Measurements from ENCODE around the gene TAS2R60. TPM values are rescaled to one million over a fixed set of nuclear protein-coding genes. Genes with fewer than 3 reads are reported as not detected.

The TAS2R60 gene
- polyA plus RNA-seq, 1 donor from 2014 or later = not detected

DNA sequence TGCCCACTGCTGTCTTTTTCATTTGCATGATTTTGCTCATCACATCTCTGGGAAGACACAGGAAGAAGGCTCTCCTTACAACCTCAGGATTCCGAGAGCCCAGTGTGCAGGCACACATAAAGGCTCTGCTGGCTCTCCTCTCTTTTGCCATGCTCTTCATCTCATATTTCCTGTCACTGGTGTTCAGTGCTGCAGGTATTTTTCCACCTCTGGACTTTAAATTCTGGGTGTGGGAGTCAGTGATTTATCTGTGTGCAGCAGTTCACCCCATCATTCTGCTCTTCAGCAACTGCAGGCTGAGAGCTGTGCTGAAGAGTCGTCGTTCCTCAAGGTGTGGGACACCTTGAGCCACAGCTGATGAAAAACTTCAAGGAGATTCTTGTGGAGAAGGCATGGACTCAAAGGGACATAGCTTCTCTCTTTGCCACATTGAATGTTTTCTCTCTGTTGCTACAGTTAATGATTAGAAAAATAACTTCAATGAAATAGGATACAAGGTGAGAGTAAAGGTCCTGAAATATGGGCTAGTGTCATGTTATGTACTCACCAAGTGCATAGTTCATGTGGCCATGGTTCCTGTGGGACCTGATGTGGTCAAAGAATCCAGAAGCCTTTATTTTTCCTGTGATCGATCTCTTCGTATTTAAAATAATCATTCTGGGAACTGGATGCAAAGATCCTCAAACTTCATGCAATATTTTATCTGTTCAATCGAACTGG lies 970 bp downstream of the TAS2R60 start:
- Histone ChIP-seq H2AFZ (ENCODE audit: low read depth, low read length) (no peak overlapping the region), H3K4me3 (ENCODE audit: low read length) (no peak overlapping the region), H3K27ac (ENCODE audit: low read length) (no peak overlapping the region), H3K79me2 (replicated peaks; ENCODE audit: insufficient read depth, low read length) (no peaks in the 10 kb centered on the region), H3K9me2 (ENCODE audit: insufficient read depth, low read length) (no peaks in the 10 kb centered on the region), H3K27me3 (ENCODE audit: insufficient read depth, low read depth, low read length) (no peaks in the 10 kb centered on the region), H3K4me2 (ENCODE audit: low read length) (no peak overlapping the region), H3K9me3 (ENCODE audit: low read length) (no peaks in the 10 kb centered on the region), H3F3A (ENCODE audit: insufficient read depth, low read length, poor library complexity, severe bottlenecking) (no peaks in the 10 kb centered on the region), H3K9ac (ENCODE audit: low read length) (no peak overlapping the region), H3K36me3 (ENCODE audit: insufficient read depth, low read length) (no peaks in the 10 kb centered on the region), H4K20me1 (ENCODE audit: insufficient read depth) (no peaks in the 10 kb centered on the region)
- TF ChIP-seq MXI1 (conservative IDR thresholded peaks at IDR 0.05; ENCODE audit: poor library complexity, severe bottlenecking) = no peak
- no peak for TF ChIP-seq EP300 (conservative IDR thresholded peaks at IDR 0.05; ENCODE audit: poor library complexity, severe bottlenecking)
- no peak for TF ChIP-seq EZH2 (IDR thresholded peaks at IDR 0.05; ENCODE audit: borderline replicate concordance, insufficient read depth, low read length, poor library complexity, severe bottlenecking)
- TF ChIP-seq TAF1 (IDR thresholded peaks at IDR 0.05; ENCODE audit: low read depth) = no peak

DNA sequence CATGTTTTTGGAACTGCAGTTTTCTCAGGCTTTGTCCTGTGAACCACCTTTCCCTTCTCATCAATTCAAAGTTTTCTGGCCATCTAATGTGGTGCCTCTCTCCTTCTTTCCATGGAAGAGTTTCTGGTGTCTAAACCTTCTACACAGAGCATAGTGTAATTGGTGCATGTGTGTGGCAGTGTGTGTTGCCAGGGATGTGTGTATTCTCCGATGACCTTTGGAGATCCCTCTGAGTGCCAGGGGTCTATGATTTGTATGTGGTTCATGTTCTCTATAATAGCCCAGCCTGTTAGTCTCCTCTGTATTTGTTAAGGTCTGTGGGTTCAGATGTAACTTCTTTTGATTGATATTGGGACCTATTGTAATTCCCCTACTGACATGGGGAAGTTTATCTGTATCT lies 1.5 kb downstream of the TAS2R60 start:
- Histone ChIP-seq H3K4me2 (ENCODE audit: low read length) (no peak overlapping the region), H3K27ac (ENCODE audit: low read length) (no peak overlapping the region), H3K9me2 (ENCODE audit: insufficient read depth, low read length) (no peaks in the 10 kb centered on the region), H2AFZ (ENCODE audit: low read depth, low read length) (no peak overlapping the region), H3F3A (ENCODE audit: insufficient read depth, low read length, poor library complexity, severe bottlenecking) (no peaks in the 10 kb centered on the region), H3K36me3 (ENCODE audit: insufficient read depth, low read length) (no peaks in the 10 kb centered on the region), H3K4me3 (ENCODE audit: low read length) (no peak overlapping the region), H3K9ac (ENCODE audit: low read length) (no peak overlapping the region), H3K27me3 (ENCODE audit: insufficient read depth, low read depth, low read length) (no peaks in the 10 kb centered on the region), H3K9me3 (ENCODE audit: low read length) (no peaks in the 10 kb centered on the region), H3K79me2 (replicated peaks; ENCODE audit: insufficient read depth, low read length) (no peaks in the 10 kb centered on the region), H4K20me1 (ENCODE audit: insufficient read depth) (no peaks in the 10 kb centered on the region)
- TF ChIP-seq SMC3 (conservative IDR thresholded peaks at IDR 0.05; ENCODE audit: poor library complexity) = no peak
- no peak for TF ChIP-seq EZH2 (IDR thresholded peaks at IDR 0.05; ENCODE audit: borderline replicate concordance, insufficient read depth, low read length, poor library complexity, severe bottlenecking)
- TF ChIP-seq MXI1 (conservative IDR thresholded peaks at IDR 0.05; ENCODE audit: poor library complexity, severe bottlenecking) = no peak
- TF ChIP-seq, protein P1, sequence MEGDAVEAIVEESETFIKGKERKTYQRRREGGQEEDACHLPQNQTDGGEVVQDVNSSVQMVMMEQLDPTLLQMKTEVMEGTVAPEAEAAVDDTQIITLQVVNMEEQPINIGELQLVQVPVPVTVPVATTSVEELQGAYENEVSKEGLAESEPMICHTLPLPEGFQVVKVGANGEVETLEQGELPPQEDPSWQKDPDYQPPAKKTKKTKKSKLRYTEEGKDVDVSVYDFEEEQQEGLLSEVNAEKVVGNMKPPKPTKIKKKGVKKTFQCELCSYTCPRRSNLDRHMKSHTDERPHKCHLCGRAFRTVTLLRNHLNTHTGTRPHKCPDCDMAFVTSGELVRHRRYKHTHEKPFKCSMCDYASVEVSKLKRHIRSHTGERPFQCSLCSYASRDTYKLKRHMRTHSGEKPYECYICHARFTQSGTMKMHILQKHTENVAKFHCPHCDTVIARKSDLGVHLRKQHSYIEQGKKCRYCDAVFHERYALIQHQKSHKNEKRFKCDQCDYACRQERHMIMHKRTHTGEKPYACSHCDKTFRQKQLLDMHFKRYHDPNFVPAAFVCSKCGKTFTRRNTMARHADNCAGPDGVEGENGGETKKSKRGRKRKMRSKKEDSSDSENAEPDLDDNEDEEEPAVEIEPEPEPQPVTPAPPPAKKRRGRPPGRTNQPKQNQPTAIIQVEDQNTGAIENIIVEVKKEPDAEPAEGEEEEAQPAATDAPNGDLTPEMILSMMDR (IDR thresholded peaks at IDR 0.05; ENCODE audit: poor library complexity, severe bottlenecking) = no peak
- TF ChIP-seq, protein P2, sequence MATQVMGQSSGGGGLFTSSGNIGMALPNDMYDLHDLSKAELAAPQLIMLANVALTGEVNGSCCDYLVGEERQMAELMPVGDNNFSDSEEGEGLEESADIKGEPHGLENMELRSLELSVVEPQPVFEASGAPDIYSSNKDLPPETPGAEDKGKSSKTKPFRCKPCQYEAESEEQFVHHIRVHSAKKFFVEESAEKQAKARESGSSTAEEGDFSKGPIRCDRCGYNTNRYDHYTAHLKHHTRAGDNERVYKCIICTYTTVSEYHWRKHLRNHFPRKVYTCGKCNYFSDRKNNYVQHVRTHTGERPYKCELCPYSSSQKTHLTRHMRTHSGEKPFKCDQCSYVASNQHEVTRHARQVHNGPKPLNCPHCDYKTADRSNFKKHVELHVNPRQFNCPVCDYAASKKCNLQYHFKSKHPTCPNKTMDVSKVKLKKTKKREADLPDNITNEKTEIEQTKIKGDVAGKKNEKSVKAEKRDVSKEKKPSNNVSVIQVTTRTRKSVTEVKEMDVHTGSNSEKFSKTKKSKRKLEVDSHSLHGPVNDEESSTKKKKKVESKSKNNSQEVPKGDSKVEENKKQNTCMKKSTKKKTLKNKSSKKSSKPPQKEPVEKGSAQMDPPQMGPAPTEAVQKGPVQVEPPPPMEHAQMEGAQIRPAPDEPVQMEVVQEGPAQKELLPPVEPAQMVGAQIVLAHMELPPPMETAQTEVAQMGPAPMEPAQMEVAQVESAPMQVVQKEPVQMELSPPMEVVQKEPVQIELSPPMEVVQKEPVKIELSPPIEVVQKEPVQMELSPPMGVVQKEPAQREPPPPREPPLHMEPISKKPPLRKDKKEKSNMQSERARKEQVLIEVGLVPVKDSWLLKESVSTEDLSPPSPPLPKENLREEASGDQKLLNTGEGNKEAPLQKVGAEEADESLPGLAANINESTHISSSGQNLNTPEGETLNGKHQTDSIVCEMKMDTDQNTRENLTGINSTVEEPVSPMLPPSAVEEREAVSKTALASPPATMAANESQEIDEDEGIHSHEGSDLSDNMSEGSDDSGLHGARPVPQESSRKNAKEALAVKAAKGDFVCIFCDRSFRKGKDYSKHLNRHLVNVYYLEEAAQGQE (IDR thresholded peaks at IDR 0.05; ENCODE audit: borderline replicate concordance) = no peak
- no peak for TF ChIP-seq POLR2AphosphoS5 (IDR thresholded peaks at IDR 0.05)
- no peak for TF ChIP-seq EP300 (conservative IDR thresholded peaks at IDR 0.05; ENCODE audit: poor library complexity, severe bottlenecking)
- no peak for TF ChIP-seq TAF1 (IDR thresholded peaks at IDR 0.05; ENCODE audit: low read depth)
- no peak for TF ChIP-seq RAD21 (conservative IDR thresholded peaks at IDR 0.05)
